GM18511 (cell line): ENCODE results near the gene PTPRU.

Source experiments
- ATAC-seq: cut with Tn5 transposase; IDR thresholded peaks from one replicate; pipeline ENCODE4 v1.9.1; 2021; ENCODE audit warnings: mild to moderate bottlenecking, moderate library complexity; ENCODE audit not compliant: unreplicated experiment

The PTPRU gene

DNA sequence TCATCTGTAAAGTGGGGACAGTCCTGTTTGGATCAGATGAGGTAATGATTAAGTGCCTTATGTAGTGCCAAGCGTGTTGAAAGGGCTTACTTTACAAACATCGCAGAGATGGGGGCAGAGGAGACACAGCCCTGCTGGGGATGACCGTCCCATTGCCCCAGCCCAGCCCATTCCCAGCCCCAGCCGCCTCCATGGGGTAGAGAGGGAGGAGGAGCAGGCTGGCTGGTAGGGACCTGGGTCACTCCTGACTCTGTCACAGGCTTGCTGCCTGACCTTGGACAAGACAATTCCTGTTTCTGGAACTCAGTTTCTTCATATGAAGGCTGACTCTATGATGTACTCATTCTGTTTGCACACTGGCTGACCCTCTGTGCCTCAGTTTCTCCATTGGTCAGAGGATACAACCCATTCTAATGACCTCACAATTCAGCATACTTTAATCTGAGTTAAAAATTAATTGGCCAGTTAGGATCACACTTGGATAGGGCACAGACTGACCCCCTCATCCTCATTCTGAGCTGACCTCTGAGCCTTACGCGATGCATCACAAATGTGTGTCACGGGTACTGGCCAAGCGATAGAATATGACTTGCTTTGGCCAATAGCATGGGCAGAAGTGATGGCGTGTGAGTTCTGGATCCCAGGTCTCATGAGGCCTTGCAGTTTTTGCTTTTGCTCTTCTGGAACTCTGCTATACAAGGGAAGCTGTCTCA is 91.1 kb downstream of the PTPRU start:
- no peak for ATAC-seq

DNA sequence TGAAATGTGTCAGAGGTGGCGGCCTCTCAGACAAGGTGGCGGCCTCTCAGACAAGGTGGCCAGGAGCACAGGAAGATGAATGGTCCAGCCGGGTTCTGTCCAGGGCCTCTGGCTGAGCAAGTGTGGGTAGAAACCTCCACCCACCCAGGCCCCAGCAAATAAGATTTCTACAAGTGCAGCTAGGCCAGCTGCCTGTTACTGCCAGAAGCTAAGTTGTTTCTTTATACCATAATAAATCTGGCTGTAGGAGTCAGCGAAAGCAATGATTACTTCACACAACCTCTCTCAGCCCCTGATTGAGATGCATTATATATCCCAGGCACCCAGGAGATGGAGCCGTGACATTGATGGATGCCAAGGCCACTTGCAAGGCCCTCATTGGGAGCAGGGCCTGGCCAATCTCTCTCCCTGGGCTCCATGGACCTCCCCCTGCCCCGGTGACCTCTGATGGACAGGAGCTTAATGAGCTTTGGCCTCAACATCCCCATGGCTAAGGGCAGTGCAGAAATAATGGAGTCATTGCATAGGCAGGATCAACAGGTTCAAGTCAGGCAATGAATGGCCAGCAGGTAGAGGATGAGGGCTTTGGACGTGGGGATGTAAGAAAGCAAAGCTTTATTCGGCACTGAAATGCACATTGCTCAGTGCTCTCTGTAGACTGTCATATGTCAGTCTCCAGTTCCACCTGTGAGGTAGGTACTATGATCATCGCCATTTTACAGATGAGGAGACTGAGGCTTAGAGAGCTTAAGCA is 92.9 kb downstream of the PTPRU start:
- ATAC-seq, result no peak

DNA sequence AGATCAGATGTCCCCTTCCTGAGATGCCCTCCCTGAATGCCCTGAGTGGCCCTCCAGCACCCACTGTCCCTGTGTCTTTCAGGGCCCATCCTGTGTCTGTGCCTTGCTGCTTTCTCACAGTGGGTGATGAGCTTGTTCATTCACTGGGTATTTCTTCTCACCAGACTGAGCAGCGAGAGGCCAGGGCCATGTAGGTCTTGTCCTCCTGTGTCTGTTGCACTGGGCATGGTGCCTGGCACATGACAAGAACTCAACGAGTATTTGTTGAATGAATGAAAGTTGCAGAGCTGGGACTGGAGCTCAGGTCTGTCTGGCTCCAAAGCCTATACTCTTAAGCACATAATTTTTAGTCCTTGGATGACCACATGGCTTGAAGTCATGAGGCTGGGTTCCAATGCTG is 93.8 kb downstream of the PTPRU start:
- no peak for ATAC-seq

DNA sequence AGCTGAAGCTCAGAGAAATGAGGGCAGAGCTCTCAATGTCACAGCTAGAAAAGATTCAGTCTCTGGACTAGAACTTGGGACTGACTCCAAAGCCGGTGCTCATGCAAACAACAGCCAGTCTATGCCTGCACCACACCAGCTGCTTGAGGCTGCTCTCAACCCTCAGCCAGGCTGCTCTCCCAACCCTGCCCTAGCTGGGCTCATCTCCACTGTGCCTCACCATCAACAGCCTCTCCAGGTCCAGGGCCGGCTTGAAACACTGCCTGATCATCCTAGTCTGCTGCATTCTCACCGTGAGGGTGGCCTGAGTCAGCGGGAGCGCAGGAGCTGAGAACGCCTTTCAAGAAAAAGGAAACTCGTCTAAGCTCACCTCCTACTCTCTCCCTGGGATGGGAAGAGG is 94.5 kb downstream of the PTPRU start:
- no peak for ATAC-seq

DNA sequence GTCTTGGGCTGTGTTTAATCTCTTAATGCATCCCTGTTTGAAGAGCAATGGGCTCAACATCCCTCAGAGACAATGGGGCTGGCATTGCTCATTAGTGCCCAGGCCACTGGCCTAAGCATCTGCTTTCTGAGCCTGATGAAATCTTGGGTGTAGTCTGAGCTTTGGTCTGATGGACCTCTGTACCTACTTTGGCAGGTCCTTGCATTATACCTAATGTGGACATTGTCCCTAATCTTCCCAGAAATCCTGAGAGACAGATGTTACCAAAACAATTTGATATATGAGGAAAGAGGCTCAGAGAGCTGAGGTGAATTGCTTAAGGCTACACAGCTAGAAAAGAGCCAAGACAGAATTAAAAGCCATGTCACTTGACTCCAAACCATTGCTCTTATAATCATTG is 95.0 kb downstream of the PTPRU start:
- no peak for ATAC-seq

- no peak for ATAC-seq
Measured at GRCh38 chr1:29331729-29332128, 95.4 kb downstream of the PTPRU start.

GRCh38 chr1:29332204-29332603 is 95.9 kb downstream of the PTPRU start:
- ATAC-seq, result no peak

GRCh38 chr1:29333008-29333407 is 96.7 kb downstream of the PTPRU start:
- no peak for ATAC-seq

DNA sequence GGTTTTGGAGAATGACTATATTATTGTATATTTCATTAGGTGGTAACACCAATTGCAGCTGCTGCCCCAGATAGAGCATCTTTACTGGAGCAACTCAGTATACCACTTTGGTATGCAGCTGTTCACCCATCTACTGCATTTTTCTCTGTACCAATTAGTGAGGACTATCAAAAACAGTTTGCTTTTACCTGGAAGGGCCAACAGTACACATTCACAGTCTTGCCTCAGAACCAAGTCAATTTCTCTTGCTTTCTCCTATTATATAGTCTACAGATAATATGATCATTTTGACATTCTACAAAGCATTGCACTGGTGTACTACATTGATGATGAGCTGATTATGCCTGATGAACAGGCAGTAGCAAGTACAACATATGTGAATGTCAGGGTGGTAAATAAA is 99.3 kb downstream of the PTPRU start:
- ATAC-seq, result no peak

GRCh38 chr1:29338908-29339575 is 102.7 kb downstream of the PTPRU start:
- no peak for ATAC-seq

DNA sequence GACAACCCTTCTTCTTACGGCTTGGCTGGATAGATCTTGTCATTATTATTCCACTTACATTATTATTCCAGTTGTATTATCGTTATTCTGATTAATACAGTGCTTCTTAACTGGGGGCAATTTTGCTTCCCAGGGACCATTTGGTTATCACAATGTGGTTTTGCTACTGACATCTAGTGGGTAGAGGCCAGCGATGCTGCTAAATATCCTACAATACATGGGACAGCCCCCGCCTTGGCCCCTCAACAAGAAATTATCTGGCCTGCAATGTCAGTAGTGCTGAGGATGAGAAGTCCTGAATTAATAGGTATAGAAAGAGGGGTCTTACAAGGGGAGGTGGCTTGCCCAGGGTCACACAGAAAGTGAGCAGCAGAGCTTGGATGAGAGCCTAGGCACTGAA is 105.6 kb downstream of the PTPRU start:
- no peak for ATAC-seq

DNA sequence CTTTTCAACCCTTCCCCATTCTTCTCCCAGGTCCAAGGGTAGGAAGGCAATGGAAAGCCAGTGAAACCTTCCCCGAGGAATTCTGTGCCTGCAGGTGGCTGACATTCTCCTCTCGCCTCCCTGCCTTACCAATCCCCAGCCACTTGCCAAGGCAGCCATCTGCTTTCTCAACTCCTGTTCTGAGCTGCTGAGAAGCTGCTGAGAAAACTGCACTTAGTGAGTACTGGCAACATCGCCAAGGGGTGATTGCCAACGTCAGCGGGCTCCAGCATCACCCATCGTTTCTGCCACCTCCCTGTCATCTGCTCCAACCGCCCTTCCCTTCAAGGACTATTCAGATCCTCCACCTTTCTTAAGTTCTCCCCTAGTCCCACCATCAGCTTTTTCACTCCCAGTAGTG is 106.0 kb downstream of the PTPRU start:
- no peak for ATAC-seq

- ATAC-seq, result no peak
Measured at GRCh38 chr1:29342983-29343382, 106.7 kb downstream of the PTPRU start.

- ATAC-seq, result no peak
Measured at GRCh38 chr1:29343476-29343875, 107.2 kb downstream of the PTPRU start.

- no peak for ATAC-seq
Measured at GRCh38 chr1:29343908-29344307, 107.6 kb downstream of the PTPRU start.

DNA sequence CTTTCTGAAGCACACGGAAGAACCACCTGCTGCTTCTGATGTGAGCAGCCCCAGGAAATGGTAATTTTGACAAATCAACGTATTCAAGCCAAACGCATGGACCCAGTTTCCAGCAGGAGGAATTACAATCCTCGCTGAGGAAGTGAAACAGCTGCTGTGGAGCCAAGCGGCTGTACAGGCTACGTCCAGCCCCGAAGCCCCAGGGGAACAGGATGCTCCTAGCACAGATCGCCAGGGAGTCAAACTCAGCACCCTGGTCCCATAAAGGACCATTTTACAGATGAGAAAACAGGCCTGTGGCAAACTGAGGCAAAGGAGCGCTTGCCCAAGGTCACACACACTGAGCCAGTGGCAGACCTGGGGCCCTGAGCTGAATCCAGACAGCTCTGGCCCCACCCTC is 108.0 kb downstream of the PTPRU start:
- no peak for ATAC-seq

DNA sequence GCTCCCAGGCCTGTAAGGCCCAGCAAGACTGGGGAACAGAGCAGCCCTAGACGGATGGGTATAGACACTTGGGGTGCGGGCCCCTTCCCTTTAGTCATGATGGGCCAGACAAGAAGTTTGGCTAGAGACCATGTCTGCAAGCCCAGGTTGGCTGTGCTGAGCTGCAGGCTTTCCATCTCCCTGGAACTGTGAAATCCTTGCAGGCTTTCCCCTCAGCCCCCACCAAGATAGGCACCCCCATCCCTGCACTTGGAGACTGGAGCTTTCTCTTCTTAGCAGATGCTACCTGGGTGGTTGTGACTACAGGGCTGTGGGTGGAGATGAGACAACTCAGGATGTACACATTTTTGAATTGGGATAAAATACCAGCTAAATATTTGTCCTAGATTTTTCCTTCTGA is 110.3 kb downstream of the PTPRU start:
- ATAC-seq, result no peak

- no peak for ATAC-seq
Measured at GRCh38 chr1:29349871-29350491, 113.7 kb downstream of the PTPRU start.

DNA sequence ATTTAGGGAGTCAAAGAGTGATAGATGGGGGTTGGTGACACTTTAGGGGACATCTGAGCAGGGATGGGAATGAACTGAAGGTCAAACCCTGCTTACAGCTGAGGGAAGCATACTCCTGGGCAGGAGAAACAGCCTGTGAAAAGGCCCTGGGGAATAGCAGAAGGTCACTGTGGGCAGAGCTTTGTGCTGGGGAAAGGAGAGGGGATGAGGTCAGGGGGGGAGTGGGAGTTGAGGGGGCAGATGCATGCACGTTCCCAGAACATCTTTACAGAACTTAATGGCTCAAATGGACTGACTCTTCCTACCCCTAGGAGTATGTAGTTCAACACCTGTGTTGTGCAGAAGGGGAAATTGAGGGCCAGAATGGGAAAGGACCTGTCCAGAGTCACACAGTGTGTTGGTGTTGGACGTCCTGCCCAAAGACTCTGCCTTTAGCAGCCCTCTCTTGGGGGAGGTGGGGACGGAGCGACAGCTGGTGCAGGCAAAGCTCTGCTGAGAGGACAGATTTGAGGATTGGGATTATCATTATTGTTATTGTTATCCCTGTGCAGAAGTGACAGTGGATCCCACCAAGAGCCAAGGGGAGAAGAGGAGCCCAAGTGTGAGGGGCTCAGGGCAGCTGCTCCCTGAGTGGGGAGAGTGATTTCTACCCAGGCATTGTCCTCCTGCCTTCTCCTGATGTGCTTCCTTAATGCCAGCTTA is 116.5 kb downstream of the PTPRU start:
- ATAC-seq, result no peak

DNA sequence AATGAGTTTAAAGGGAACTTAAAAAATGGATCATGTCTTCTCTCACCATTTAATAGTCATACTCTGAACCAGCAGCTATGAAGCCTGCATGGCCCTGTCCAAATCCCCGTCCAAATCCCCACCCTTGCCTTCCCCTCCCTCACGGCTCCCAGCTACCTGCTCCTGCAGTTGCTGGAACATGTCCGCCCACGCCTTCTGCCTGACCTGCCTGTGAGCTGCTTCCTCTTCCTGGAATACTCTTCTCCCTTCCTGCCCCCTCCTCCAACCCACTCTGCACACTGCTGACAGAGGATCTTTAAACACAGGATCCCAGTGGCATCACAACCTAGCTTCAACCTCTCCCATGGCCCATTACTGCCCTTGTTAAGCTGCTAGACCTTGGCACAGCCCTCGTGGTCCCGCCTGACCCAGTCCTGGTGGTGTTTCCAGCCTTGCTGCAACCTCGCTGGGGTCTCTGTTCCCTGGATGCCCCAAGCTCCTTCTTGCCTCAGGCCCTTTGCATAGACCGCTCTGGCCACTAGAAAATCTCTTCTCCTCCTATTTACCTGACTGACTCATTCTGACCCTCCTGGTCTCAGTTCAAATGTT is 118.3 kb downstream of the PTPRU start:
- ATAC-seq, result no peak

- no peak for ATAC-seq
Measured at GRCh38 chr1:29355375-29355774, 119.1 kb downstream of the PTPRU start.
